Hepatocyte (in vitro differentiated cells): ENCODE results near the gene CAV2. TPM values are rescaled to one million over a fixed set of nuclear protein-coding genes. Genes with fewer than 3 reads are reported as not detected.

Experiments
- DNase-seq: peaks from one replicate; pipeline ENCODE4 v3.0.0-alpha.2; 2016; ENCODE audit warnings: low spot score
- H2AFZ ChIP-seq: fragments of 200-600 bp; sonication (generic); 2 replicates; pipeline ENCODE4 v1.6.0; 2016; ENCODE audit warnings: antibody characterized with exemption, mild to moderate bottlenecking
- H3K27ac ChIP-seq: fragments of 200-600 bp; sonication (generic); 2 replicates; pipeline ENCODE4 v1.5.1; 2016; ENCODE audit warnings: mild to moderate bottlenecking
- H3K27me3 ChIP-seq: fragments of 200-600 bp; sonication (generic); 2 replicates; pipeline ENCODE4 v1.6.1; 2016
- H3K36me3 ChIP-seq: fragments of 200-600 bp; sonication (generic); replicated peaks from 2 replicates; pipeline ENCODE4 v1.5.1; 2016; ENCODE audit warnings: low read depth; ENCODE audit not compliant: insufficient read depth
- H3K4me1 ChIP-seq: fragments of 200-600 bp; sonication (generic); 2 replicates; pipeline ENCODE4 v1.5.1; 2016; ENCODE audit warnings: mild to moderate bottlenecking, moderate library complexity; ENCODE audit not compliant: insufficient read depth
- H3K4me2 ChIP-seq: fragments of 200-600 bp; sonication (generic); 2 replicates; pipeline ENCODE4 v1.6.0; 2016
- H3K4me3 ChIP-seq: fragments of 200-600 bp; sonication (generic); 2 replicates; pipeline ENCODE4 v1.5.1; 2016; ENCODE audit warnings: mild to moderate bottlenecking
- H3K79me2 ChIP-seq: fragments of 200-600 bp; sonication (generic); 2 replicates; pipeline ENCODE4 v1.6.0; 2017; ENCODE audit warnings: mild to moderate bottlenecking
- H3K9me2 ChIP-seq: fragments of 200-600 bp; sonication (generic); replicated peaks from 2 replicates; pipeline ENCODE4 v1.6.0; 2017; ENCODE audit warnings: mild to moderate bottlenecking; ENCODE audit not compliant: insufficient read depth
- H3K9me3 ChIP-seq: fragments of 200-600 bp; sonication (generic); 2 replicates; pipeline ENCODE4 v1.5.1; 2016; ENCODE audit warnings: low read depth, mild to moderate bottlenecking
- H4K20me1 ChIP-seq: fragments of 200-600 bp; sonication (generic); 2 replicates; pipeline ENCODE4 v1.6.0; 2016; ENCODE audit warnings: mild to moderate bottlenecking; ENCODE audit not compliant: insufficient read depth, poor library complexity, severe bottlenecking
- EZH2 ChIP-seq: fragments of 200-600 bp; sonication (generic); IDR thresholded peaks from 2 replicates; pipeline ENCODE4 v1.6.1; 2016; ENCODE audit warnings: antibody characterized with exemption, mild to moderate bottlenecking, borderline replicate concordance
- EZH2phosphoT487 ChIP-seq: fragments of 200-600 bp; sonication (generic); IDR thresholded peaks from one replicate; pipeline ENCODE4 v1.6.1; 2018; ENCODE audit warnings: antibody characterized with exemption, mild to moderate bottlenecking, low read depth, moderate library complexity; ENCODE audit not compliant: unreplicated experiment, severe bottlenecking
- WGBS: methylation state at CpG from one replicate; pipeline ENCODE4 v1.1.6; 2016; ENCODE audit warnings: low lambda C conversion rate; ENCODE audit errors: missing lambda C conversion rate; 5-methylcytosine and 5-hydroxymethylcytosine counted together
- polyA plus RNA-seq: library from polyadenylated mRNA; unstranded; fragments of >200 nt; fragmentation: Nextera tagmentation; extraction: Ambion mirVana; gene quantifications from 2 replicates; pipeline ENCODE4 v1.2.1, GENCODE V29; 2016
- total RNA-seq: library from RNA; depleted of rRNA; stranded (reverse); fragments of >200 nt; gene quantifications from 2 replicates; pipeline ENCODE4 v1.2.3, GENCODE V29; 2014
- TF ChIP-seq, protein P1 (sequence below): fragments of 200-600 bp; sonication (generic); IDR thresholded peaks from 2 replicates; pipeline ENCODE4 v1.5.1; 2016; ENCODE audit warnings: antibody characterized with exemption, mild to moderate bottlenecking; ENCODE audit not compliant: poor library complexity

Gene CAV2
- total and polyA plus RNA-seq, 2 experiments from 2014 or later = 49.2 to 53.0 TPM

DNA sequence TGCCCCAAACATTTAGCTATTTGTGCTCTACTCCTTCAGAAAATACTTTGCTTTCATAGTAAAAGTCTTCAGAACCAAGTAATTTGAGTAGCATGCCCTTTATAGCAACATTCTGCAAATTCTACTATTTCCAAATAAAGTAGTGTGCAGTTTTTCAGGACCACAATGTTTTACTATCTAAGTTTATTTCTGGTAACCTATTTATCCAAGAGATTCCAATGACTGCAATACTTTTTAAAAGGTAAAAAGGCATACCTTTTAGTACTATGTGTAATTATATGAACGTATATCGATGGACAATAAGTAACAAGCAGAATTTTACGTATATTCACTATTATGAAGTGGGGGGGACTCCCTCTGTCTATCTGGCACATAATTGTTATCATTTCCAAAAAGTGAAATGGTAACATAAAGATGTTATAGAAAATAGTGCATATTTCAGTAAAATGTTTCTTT lies 6.9 kb upstream of the CAV2 start:
- Histone ChIP-seq H3K79me2 (no peaks in the 10 kb centered on the region), H3K27ac (no peak overlapping the region), H4K20me1 (no peaks in the 10 kb centered on the region), H3K9me2 (no peaks in the 10 kb centered on the region), H3K4me2 (no peak overlapping the region), H3K9me3 (no peaks in the 10 kb centered on the region), H3K4me3 (no peak overlapping the region), H2AFZ (no peak overlapping the region), H3K36me3 (no peaks in the 10 kb centered on the region), H3K27me3 (no peaks in the 10 kb centered on the region), H3K4me1 (no peaks in the 10 kb centered on the region)
- TF ChIP-seq, protein P1, sequence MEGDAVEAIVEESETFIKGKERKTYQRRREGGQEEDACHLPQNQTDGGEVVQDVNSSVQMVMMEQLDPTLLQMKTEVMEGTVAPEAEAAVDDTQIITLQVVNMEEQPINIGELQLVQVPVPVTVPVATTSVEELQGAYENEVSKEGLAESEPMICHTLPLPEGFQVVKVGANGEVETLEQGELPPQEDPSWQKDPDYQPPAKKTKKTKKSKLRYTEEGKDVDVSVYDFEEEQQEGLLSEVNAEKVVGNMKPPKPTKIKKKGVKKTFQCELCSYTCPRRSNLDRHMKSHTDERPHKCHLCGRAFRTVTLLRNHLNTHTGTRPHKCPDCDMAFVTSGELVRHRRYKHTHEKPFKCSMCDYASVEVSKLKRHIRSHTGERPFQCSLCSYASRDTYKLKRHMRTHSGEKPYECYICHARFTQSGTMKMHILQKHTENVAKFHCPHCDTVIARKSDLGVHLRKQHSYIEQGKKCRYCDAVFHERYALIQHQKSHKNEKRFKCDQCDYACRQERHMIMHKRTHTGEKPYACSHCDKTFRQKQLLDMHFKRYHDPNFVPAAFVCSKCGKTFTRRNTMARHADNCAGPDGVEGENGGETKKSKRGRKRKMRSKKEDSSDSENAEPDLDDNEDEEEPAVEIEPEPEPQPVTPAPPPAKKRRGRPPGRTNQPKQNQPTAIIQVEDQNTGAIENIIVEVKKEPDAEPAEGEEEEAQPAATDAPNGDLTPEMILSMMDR = no peak
- no peak for TF ChIP-seq EZH2
- no peak for TF ChIP-seq EZH2phosphoT487
- 77% methylated on average over 3 of the region's 3 CpGs for WGBS
- DNase-seq = no peak

DNA sequence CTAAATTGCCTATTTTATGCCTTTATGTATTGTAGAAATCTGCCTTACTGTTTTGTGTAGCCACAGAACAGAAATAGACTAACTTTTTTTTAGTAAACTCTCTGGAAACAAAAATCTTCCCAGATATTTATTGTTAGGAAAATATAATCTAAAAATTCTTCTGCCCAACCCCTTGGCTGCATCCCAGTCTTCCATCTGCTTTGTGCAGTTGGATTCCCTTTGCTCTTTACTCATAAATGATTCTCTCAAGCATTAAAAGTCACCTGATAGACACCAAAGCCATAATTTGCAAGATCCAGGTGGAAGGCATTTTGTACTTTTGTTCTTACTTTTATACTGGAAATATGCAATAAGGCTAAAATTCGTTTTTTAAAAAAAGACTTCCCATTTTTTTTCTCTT lies 6.1 kb upstream of the CAV2 start:
- no peak overlapping the region for H3K4me3 ChIP-seq
- H4K20me1 ChIP-seq = no peaks in the 10 kb centered on the region
- no peaks in the 10 kb centered on the region for H3K27me3 ChIP-seq
- 85% methylated on average over 1 of the region's 1 CpG for WGBS
- H2AFZ ChIP-seq = no peak overlapping the region
- H3K9me2 ChIP-seq = no peaks in the 10 kb centered on the region
- H3K9me3 ChIP-seq = no peaks in the 10 kb centered on the region
- no peak for DNase-seq
- no peaks in the 10 kb centered on the region for H3K79me2 ChIP-seq
- H3K27ac ChIP-seq = no peak overlapping the region
- no peak overlapping the region for H3K4me2 ChIP-seq
- TF ChIP-seq EZH2phosphoT487 (no peak), EZH2 (no peak)
- TF ChIP-seq, protein P1 = no peak
- H3K4me1 ChIP-seq = no peaks in the 10 kb centered on the region
- no peaks in the 10 kb centered on the region for H3K36me3 ChIP-seq

DNA sequence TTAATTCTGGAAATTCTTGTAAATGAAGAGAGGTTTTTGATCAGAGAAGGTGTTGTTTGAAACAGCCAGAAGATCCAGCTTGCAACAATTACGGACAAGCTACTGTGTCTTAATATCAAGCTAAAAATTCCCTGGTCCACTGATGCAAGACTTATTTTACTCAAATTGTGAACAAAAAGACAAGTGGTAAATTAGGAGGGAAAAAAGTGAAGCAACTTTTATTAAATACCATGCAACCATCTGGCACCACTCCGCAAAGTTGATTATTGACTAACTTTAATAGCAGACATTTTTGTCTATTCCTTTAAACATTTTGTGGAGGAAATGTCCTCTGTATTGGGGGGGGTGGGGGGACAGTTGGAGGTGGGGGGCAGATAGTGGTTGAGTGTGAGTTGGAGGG lies 5.1 kb upstream of the CAV2 start:
- Histone ChIP-seq H3K4me2 (no peak overlapping the region), H3K4me1 (no peaks in the 10 kb centered on the region), H3K36me3 (no peaks in the 10 kb centered on the region), H3K9me2 (no peaks in the 10 kb centered on the region), H2AFZ (no peak overlapping the region), H3K79me2 (no peaks in the 10 kb centered on the region), H3K9me3 (no peaks in the 10 kb centered on the region), H3K27me3 (no peaks in the 10 kb centered on the region), H3K27ac (no peak overlapping the region), H3K4me3 (no peak overlapping the region), H4K20me1 (no peaks in the 10 kb centered on the region)
- TF ChIP-seq EZH2phosphoT487 (no peak), EZH2 (no peak)
- TF ChIP-seq, protein P1 = no peak
- 96% methylated on average over 2 of the region's 2 CpGs for WGBS
- DNase-seq = no peak

DNA sequence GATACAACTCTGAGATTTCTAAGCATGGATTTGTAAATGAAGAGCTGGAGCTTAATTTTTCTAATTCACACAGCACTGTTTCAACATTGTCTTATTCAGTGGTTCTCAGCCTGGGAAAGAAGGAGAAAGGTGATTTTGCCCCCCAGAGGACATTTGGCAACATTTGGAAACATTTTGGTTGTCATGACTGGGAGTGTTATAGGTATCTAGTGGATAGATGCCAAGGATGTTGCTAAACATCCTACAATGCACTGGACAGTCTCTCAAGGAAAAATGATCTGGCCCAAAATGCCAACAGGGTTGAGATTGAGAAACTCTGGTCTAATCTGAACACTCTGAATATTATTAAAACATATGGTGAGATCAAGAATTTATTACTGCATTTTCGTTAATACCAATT lies 3.8 kb upstream of the CAV2 start:
- no peak for DNase-seq
- Histone ChIP-seq H3K27me3 (no peaks in the 10 kb centered on the region), H3K27ac (no peak overlapping the region), H3K9me3 (no peaks in the 10 kb centered on the region), H3K9me2 (no peaks in the 10 kb centered on the region), H2AFZ (no peak overlapping the region), H3K4me3 (no peak overlapping the region), H3K79me2 (no peaks in the 10 kb centered on the region), H3K4me2 (no peak overlapping the region), H4K20me1 (no peaks in the 10 kb centered on the region), H3K4me1 (peaks cover 2% of the 10 kb centered on the region), H3K36me3 (no peaks in the 10 kb centered on the region)
- WGBS = 91% methylated on average over 1 of the region's 1 CpG
- TF ChIP-seq, protein P1 = no peak
- TF ChIP-seq EZH2phosphoT487 (no peak), EZH2 (no peak)
